ENCODE data around the gene KRT222.

KRT222 gene

GRCh38 chr17:40645943-40646342 lies 19.0 kb downstream of the KRT222 start:
- H3K9ac ChIP-seq = no peak overlapping the region
- H3K79me2 ChIP-seq (ENCODE audit: insufficient read depth, low read depth) = peaks cover 37% of the 10 kb centered on the region

GRCh38 chr17:40645291-40645690 lies 19.7 kb downstream of the KRT222 start:
- peaks cover 13% of the 10 kb centered on the region; the same call in 1 of the 2 replicates for H3K36me3 ChIP-seq (ENCODE audit: insufficient read depth)
- H2AFZ ChIP-seq (ENCODE audit: low read depth) = no peak overlapping the region
- H3K4me2 ChIP-seq = peak overlapping the region; percentile 77
- peaks cover 33% of the 10 kb centered on the region for H3K4me1 ChIP-seq (ENCODE audit: low read depth, poor library complexity, severe bottlenecking)
- no peak for TF ChIP-seq CTCF (conservative IDR thresholded peaks at IDR 0.05; ENCODE audit: low read depth, low read length)
- H4K20me1 ChIP-seq (ENCODE audit: insufficient read depth) = no peaks in the 10 kb centered on the region
- H3K27me3 ChIP-seq (ENCODE audit: insufficient read depth, low read depth) = no peaks in the 10 kb centered on the region
- H3K27ac ChIP-seq = no peak overlapping the region
- H3K79me2 ChIP-seq (ENCODE audit: insufficient read depth, low read depth) = peaks cover 39% of the 10 kb centered on the region
- no peak overlapping the region for H3K9ac ChIP-seq
- H3K4me3 ChIP-seq (IDR thresholded peaks at IDR 0.05; ENCODE audit: insufficient read depth, low read depth, low read length) = no peak overlapping the region

More at GRCh38 chr17:40645943-40646342, 19.0 kb downstream of the KRT222 start:
- H2AFZ ChIP-seq (ENCODE audit: low read depth) = no peak overlapping the region
- H3K27me3 ChIP-seq (ENCODE audit: insufficient read depth, low read depth) = no peaks in the 10 kb centered on the region
- H3K4me1 ChIP-seq (ENCODE audit: low read depth, poor library complexity, severe bottlenecking) = peaks cover 33% of the 10 kb centered on the region
- H3K4me2 ChIP-seq = peak overlapping the region; percentile 77; the same call in 1 of the 2 replicates
- H3K27ac ChIP-seq = no peak overlapping the region
- peaks cover 13% of the 10 kb centered on the region; the same call in 1 of the 2 replicates for H3K36me3 ChIP-seq (ENCODE audit: insufficient read depth)
- H4K20me1 ChIP-seq (ENCODE audit: insufficient read depth) = no peaks in the 10 kb centered on the region
- no peak for TF ChIP-seq CTCF (conservative IDR thresholded peaks at IDR 0.05; ENCODE audit: low read depth, low read length)
- H3K4me3 ChIP-seq (IDR thresholded peaks at IDR 0.05; ENCODE audit: insufficient read depth, low read depth, low read length) = no peak overlapping the region

- Histone ChIP-seq H3K4me3 (IDR thresholded peaks at IDR 0.05; ENCODE audit: insufficient read depth, low read depth, low read length) (no peak overlapping the region), H3K9ac (no peak overlapping the region), H3K27ac (no peak overlapping the region), H3K4me2 (no peak overlapping the region), H4K20me1 (ENCODE audit: insufficient read depth) (no peaks in the 10 kb centered on the region), H2AFZ (ENCODE audit: low read depth) (no peak overlapping the region), H3K79me2 (ENCODE audit: insufficient read depth, low read depth) (peaks cover 11% of the 10 kb centered on the region; the same call in 1 of the 2 replicates), H3K27me3 (ENCODE audit: insufficient read depth, low read depth) (no peaks in the 10 kb centered on the region), H3K36me3 (ENCODE audit: insufficient read depth) (peaks cover 16% of the 10 kb centered on the region; the same call in 1 of the 2 replicates), H3K4me1 (ENCODE audit: low read depth, poor library complexity, severe bottlenecking) (no peaks in the 10 kb centered on the region)
- TF ChIP-seq CTCF (conservative IDR thresholded peaks at IDR 0.05; ENCODE audit: low read depth, low read length) = no peak
Observed at GRCh38 chr17:40637931-40638330, 27.0 kb downstream of the KRT222 start.

- Histone ChIP-seq H3K79me2 (ENCODE audit: insufficient read depth, low read depth) (no peaks in the 10 kb centered on the region), H2AFZ (ENCODE audit: low read depth) (no peak overlapping the region), H3K9ac (no peak overlapping the region), H3K4me3 (IDR thresholded peaks at IDR 0.05; ENCODE audit: insufficient read depth, low read depth, low read length) (no peak overlapping the region), H3K4me2 (no peak overlapping the region), H3K4me1 (ENCODE audit: low read depth, poor library complexity, severe bottlenecking) (peaks cover 29% of the 10 kb centered on the region), H3K27me3 (ENCODE audit: insufficient read depth, low read depth) (no peaks in the 10 kb centered on the region), H3K27ac (no peak overlapping the region), H3K36me3 (ENCODE audit: insufficient read depth) (peaks cover 3% of the 10 kb centered on the region; the same call in 1 of the 2 replicates), H4K20me1 (ENCODE audit: insufficient read depth) (no peaks in the 10 kb centered on the region)
- TF ChIP-seq CTCF (conservative IDR thresholded peaks at IDR 0.05; ENCODE audit: low read depth, low read length) = no peak
Observed at GRCh38 chr17:40633871-40634270, 31.1 kb downstream of the KRT222 start.
